Measurements from ENCODE around the gene JHY.

Gene JHY

DNA sequence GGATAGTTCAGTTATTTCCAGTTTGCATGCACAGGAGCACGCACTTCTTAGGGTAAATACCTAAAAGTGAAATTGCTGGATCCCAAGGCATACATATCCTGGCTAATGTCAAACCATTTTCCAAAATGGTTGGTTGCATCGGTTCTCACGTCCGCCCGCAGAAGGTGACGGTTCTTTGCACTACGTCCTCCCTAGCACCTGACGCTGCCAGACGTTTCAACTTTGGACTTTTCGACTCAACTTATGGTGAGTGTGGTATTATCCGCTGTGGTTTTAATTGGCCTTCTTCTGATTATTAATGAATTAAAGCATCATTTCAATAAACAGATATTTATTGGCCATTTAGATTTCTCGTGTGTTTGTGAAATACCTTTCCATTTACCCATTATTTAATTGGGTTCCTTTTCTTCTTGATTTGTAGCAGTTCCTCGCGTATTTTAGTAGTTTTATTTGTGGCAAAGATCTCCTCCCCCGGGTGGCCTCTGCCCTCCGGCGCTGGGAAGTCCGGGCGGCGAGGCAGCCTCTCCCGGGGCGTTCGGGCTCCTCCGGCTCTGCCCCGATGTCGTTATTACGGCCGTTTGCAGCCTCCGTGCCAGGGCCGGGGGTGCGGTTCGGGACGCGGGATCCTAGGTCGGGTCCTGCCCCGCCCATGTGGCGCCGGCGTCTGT is at the start of gene JHY:
Gene JHY, plus strand, starts transcription at position 571 of the 668 bp plus-strand sequence. CDS start 3,091 bp downstream, outside the sequence.
- no peak for DNase-seq (ENCODE audit: extremely low read depth, insufficient read length)
- Histone ChIP-seq H3K36me3 (ENCODE audit: control insufficient read depth, insufficient read depth, low read length) (no peaks in the 10 kb centered on the region), H3K27me3 (replicated peaks; ENCODE audit: control insufficient read depth, insufficient read depth, low read length) (no peaks in the 10 kb centered on the region), H3K4me3 (replicated peaks; ENCODE audit: low read depth, low read length) (peak within 1 kb of the TSS; percentile 70)
- TF ChIP-seq, protein P1, sequence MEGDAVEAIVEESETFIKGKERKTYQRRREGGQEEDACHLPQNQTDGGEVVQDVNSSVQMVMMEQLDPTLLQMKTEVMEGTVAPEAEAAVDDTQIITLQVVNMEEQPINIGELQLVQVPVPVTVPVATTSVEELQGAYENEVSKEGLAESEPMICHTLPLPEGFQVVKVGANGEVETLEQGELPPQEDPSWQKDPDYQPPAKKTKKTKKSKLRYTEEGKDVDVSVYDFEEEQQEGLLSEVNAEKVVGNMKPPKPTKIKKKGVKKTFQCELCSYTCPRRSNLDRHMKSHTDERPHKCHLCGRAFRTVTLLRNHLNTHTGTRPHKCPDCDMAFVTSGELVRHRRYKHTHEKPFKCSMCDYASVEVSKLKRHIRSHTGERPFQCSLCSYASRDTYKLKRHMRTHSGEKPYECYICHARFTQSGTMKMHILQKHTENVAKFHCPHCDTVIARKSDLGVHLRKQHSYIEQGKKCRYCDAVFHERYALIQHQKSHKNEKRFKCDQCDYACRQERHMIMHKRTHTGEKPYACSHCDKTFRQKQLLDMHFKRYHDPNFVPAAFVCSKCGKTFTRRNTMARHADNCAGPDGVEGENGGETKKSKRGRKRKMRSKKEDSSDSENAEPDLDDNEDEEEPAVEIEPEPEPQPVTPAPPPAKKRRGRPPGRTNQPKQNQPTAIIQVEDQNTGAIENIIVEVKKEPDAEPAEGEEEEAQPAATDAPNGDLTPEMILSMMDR (IDR thresholded peaks at IDR 0.05; ENCODE audit: insufficient read depth, low read length, poor library complexity, severe bottlenecking), result no peak

DNA sequence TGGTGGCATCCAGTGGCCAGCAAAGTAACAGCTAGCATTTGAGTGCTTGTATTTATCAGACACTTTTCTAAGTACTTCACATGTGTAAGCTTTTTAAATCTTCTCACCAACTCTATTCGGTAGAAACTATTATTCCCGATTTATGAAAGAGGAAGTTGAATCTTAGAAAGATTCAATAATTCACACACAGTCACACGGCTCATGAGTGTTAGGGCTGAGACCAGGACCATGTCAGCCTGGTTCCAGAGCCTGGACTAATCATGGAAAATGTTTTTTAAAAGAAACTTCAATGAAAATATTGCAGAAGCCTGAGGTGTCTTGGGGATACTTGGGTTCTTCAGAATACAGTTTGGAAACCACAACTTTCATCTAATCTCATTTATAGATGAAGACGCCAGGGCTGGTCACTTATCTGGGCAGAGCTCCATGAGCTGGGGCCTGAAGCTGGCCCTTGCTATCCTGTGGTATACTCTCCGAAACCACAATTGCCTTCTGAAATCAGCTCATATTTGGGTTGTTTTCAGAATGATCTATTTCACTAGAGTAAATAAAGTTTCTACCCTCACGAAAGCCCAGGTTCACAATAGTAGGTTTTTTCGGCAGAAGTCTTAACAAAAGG is 48.6 kb upstream of the JHY start:
- no peak for DNase-seq (ENCODE audit: extremely low read depth, insufficient read length)
- Histone ChIP-seq H3K27me3 (replicated peaks; ENCODE audit: control insufficient read depth, insufficient read depth, low read length) (no peaks in the 10 kb centered on the region), H3K36me3 (ENCODE audit: control insufficient read depth, insufficient read depth, low read length) (no peaks in the 10 kb centered on the region), H3K4me3 (replicated peaks; ENCODE audit: low read depth, low read length) (no peak overlapping the region)
- TF ChIP-seq, protein P1 (IDR thresholded peaks at IDR 0.05; ENCODE audit: insufficient read depth, low read length, poor library complexity, severe bottlenecking), result no peak

DNA sequence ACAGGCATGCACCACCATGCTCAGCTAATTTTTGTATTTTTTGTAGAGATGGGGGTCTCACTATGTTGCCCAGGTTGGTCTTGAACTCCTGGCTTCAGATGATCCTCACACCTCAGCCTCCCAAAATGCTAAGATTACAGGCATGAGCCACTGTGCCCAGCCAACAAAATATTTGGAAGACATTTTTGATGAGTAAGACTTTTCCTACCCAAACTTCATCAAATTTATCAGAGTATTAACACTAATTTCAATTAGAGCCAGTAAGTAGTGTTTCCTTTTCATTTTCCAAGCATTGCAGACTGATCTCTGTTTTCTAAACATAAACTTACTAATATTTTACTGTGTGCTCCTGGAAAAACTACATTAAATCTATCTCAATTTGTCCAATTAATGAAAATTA is 45.6 kb upstream of the JHY start:
- TF ChIP-seq, protein P1 (IDR thresholded peaks at IDR 0.05; ENCODE audit: insufficient read depth, low read length, poor library complexity, severe bottlenecking), result no peak
- H3K27me3 ChIP-seq (replicated peaks; ENCODE audit: control insufficient read depth, insufficient read depth, low read length), result no peaks in the 10 kb centered on the region
- no peaks in the 10 kb centered on the region for H3K36me3 ChIP-seq (ENCODE audit: control insufficient read depth, insufficient read depth, low read length)
- no peak overlapping the region for H3K4me3 ChIP-seq (replicated peaks; ENCODE audit: low read depth, low read length)
- no peak for DNase-seq (ENCODE audit: extremely low read depth, insufficient read length)

DNA sequence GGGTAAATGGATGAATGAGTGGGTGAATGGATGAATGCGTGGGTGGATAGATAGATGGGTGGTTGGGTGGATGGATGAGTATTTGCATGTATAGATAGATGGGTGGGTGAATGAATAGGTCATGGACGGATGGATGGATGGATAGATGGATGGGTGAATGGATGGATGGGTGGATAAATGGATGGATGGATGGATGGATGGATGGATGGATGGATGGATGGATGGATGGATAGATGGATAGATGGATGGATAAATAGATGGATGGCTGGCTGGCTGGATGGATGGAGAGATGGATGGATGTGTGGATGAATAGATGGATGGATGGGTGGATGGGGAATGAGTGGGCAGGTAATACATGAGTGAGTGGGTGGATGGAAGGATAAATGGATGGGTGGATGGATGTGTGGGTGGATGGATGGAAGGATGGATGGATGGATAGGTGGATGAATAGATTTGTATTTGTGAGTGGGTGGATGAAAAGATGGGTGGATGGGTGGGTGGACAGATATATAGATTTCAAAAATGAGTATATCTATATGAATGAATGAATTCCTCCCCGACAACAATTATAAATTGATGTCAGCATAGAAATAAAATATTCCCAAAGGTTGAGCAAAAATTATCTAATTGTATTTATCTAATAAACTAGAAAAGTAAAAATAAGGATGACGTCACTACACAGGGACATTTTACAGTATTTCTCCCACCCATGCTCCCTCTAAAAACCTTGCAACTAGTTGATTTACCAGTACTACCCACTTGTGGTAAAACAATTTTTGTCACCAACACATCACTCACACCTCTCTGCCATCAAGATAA is 44.8 kb upstream of the JHY start:
- Histone ChIP-seq H3K36me3 (ENCODE audit: control insufficient read depth, insufficient read depth, low read length) (no peaks in the 10 kb centered on the region), H3K27me3 (replicated peaks; ENCODE audit: control insufficient read depth, insufficient read depth, low read length) (no peaks in the 10 kb centered on the region), H3K4me3 (replicated peaks; ENCODE audit: low read depth, low read length) (no peak overlapping the region)
- no peak for DNase-seq (ENCODE audit: extremely low read depth, insufficient read length)
- TF ChIP-seq, protein P1 (IDR thresholded peaks at IDR 0.05; ENCODE audit: insufficient read depth, low read length, poor library complexity, severe bottlenecking), result no peak

DNA sequence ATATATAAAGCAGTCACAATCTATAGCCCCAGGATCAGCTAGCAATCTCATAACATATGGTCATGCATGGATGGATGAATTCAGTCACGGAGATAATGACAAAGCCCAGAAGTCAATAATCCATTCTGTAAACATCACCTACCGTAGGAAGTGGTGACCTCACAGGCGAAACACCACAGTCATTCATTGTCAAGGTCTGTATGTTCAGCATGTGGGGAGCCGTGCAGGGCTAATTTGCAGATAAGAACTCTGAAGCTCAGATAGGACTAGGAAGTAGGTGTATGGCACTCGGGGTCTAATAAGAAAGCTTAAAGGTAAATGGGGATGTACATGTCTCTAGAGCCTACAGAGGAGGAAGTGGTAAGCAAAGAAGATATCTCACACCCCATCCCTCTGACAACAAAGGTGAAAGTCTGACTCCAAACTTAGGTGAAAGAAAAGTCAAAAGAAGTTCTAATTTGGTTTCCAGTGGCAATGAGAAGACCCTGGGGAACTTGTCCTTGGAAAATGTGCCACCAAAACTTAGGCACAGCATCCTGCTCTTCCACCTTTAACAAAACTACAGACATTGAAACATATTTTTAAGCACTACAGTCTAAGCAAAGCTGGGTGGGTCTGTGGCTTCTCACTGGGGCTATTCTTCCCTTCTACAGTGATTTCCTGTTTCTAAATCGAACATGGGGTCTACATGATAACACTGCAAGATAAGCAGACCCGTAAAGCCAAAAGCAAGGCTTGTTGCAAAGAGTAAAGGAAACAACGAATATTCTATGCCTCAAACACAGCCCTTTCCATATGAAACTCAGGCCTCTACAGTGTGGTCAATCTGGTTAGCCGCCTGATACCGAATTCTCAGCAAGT is 39.0 kb upstream of the JHY start:
- H3K4me3 ChIP-seq (replicated peaks; ENCODE audit: low read depth, low read length), result no peak overlapping the region
- no peaks in the 10 kb centered on the region for H3K36me3 ChIP-seq (ENCODE audit: control insufficient read depth, insufficient read depth, low read length)
- peak; percentile 56 for DNase-seq (ENCODE audit: extremely low read depth, insufficient read length)
- no peaks in the 10 kb centered on the region for H3K27me3 ChIP-seq (replicated peaks; ENCODE audit: control insufficient read depth, insufficient read depth, low read length)
- TF ChIP-seq, protein P1 (IDR thresholded peaks at IDR 0.05; ENCODE audit: insufficient read depth, low read length, poor library complexity, severe bottlenecking), result no peak

All from GM06990 (cell line).